Testis (tissue), 3 donors: ENCODE data around the gene ITPRID1. TPM values are rescaled to one million over a fixed set of nuclear protein-coding genes. Genes with fewer than 3 reads are reported as not detected.

ENCODE experiments used
- DNase-seq: peaks from one replicate; pipeline ENCODE4 v3.0.0-alpha.2; 2019
- H3K27ac ChIP-seq, 2 donors: fragments of 200-600 bp; sonication (generic); one replicate each; pipeline ENCODE4 v1.5.1; 2019
- H3K27me3 ChIP-seq: fragments of 200-600 bp; sonication (generic); one replicate; pipeline ENCODE4 v1.5.1; 2019
- H3K36me3 ChIP-seq: fragments of 200-600 bp; sonication (generic); one replicate; pipeline ENCODE4 v1.5.1; 2017; ENCODE audit warnings: low read depth; ENCODE audit errors: missing control alignments
- H3K4me1 ChIP-seq: fragments of 200-600 bp; sonication (generic); one replicate; pipeline ENCODE4 v1.5.1; 2019
- H3K4me3 ChIP-seq, 2 donors: fragments of 200-600 bp; sonication (generic); one replicate each; pipeline ENCODE4 v1.5.1; 2017 to 2019
- H3K9me3 ChIP-seq: fragments of 200-600 bp; sonication (generic); one replicate; pipeline ENCODE4 v1.5.1; 2017
- CTCF ChIP-seq, 3 experiments: fragments of 450-650 bp in 2 of 3; fragments of 200-600 bp in 1 of 3; sonication (generic) in 1 of 3; IDR thresholded peaks; one replicate each; pipeline ENCODE4 v1.5.1; 2016 to 2019; ENCODE audit warnings: antibody characterized with exemption in 3 of 3, mild to moderate bottlenecking in 2 of 3, moderate library complexity in 1 of 3
- POLR2A ChIP-seq: fragments of 450-650 bp; IDR thresholded peaks from one replicate; pipeline ENCODE4 v1.6.1; 2017; ENCODE audit warnings: antibody characterized with exemption, mild to moderate bottlenecking, moderate library complexity
- WGBS, 2 donors: methylation state at CpG; one replicate each; pipeline ENCODE4 v1.1.5; 2018; 5-methylcytosine and 5-hydroxymethylcytosine counted together
- intact Hi-C: fragments of 100-400 bp; cut with DNase I; formaldehyde crosslinking; loops from one replicate; pipeline ENCODE4 v1.15.1; 2023; ENCODE audit warnings: low total_unique reads
- polyA plus RNA-seq: library from polyadenylated mRNA; stranded (reverse); fragments of 350-450 nt; fragmentation: Illumina TruSeq; extraction: RNeasy Lipid Tissue Mini Kit (QIAGEN cat#74804); gene quantifications from one replicate; pipeline ENCODE4 v1.2.3, GENCODE V29; 2014; ENCODE audit warnings: low read depth, low replicate concordance; ENCODE audit not compliant: insufficient read depth
- total RNA-seq, 2 donors: library from RNA; depleted of rRNA; stranded (reverse); fragments of >200 nt; gene quantifications; one replicate each; pipeline ENCODE4 v1.2.3, GENCODE V29; 2016

The ITPRID1 gene
- total and polyA plus RNA-seq, 3 donors from 2014 or later = 1.6 to 2.3 (median 2.1) TPM

DNA sequence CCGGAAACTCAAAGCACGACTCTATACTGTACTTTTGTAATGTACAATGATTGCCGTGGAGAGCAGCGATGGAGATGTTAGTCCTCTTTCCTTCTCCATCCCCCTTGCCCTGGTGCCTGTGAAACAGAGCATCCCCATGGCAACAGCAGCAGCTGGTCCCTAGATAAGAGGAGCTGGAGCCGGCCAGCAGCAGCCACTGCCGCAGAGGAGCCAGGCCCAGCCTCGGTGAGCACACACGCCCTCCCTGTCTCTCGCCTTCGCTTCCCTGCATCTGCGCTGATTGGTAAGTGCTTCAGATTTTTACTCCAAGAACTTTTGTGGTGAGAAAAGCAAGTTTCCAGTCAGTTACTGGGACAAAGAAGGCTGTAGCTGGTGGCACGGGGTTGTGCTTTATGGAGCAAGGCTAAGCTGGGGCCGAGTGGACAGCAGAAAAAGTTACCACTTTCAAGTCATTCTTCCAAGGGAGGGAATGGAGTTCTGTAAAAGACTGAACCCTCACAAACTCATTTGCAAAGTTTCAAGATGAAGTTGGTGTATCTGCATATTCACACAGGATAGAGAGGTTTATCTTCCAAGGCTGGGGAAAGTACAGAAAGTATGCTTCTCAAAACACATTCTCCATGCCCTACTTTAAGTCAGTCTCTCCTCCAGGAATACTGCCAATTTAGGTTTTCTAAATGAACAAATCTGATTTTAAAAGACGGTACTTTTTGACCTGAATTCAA, 173.3 kb downstream of the ITPRID1 start, which contains the start of gene PPP1R17:
PPP1R17 (plus strand) TSS at position 192 of the 725 bp plus-strand sequence. CDS start 5,227 bp downstream, outside the sequence.
- peak; percentile 65 for DNase-seq
- no peaks in the 10 kb centered on the region for H3K4me1 ChIP-seq
- no peak within 1 kb of the TSS for H3K4me3 ChIP-seq
- H3K9me3 ChIP-seq = no peaks in the 10 kb centered on the region
- no peaks in the 10 kb centered on the region for H3K36me3 ChIP-seq
- intact Hi-C loops = no loop called here
- no peak within 1 kb of the TSS for H3K27ac ChIP-seq
- H3K27me3 ChIP-seq = no peaks in the 10 kb centered on the region
- 45 to 49% methylated on average over 14 of the region's 14 CpGs for WGBS, 2 donors
- no peak for TF ChIP-seq CTCF (IDR thresholded peaks at IDR 0.05)
- no peak for TF ChIP-seq POLR2A

DNA sequence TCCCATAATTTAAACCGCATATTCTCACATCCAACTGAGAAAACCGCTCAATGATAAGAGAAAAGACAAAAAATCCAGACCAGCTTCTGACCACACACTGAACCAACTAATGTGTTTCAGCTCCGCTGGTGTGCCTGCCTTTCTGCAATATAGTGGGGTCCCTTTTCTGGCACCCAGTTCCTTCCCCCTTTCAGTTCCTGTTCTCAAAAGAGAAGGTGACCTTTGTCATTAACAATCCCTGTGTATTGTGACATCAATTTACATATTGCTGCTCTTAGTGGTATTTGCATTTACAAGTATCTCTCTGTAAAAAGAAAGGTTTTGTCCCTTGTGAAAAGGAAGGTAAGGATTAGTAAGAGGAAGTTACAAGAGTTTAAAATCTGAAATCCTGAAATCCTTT, 174.5 kb downstream of the ITPRID1 start:
- Histone ChIP-seq H3K4me1 (no peaks in the 10 kb centered on the region), H3K36me3 (no peaks in the 10 kb centered on the region), H3K4me3 (no peak overlapping the region), H3K27ac (no peak overlapping the region), H3K27me3 (no peaks in the 10 kb centered on the region), H3K9me3 (no peaks in the 10 kb centered on the region)
- no peak for DNase-seq
- intact Hi-C loops = no loop called here
- 83 to 88% methylated on average over 3 of the region's 3 CpGs for WGBS, 2 donors
- no peak for TF ChIP-seq POLR2A
- no peak for TF ChIP-seq CTCF (IDR thresholded peaks at IDR 0.05)

- Histone ChIP-seq H3K4me3 (no peak overlapping the region), H3K27ac (no peak overlapping the region), H3K27me3 (no peaks in the 10 kb centered on the region), H3K36me3 (no peaks in the 10 kb centered on the region), H3K9me3 (no peaks in the 10 kb centered on the region), H3K4me1 (no peaks in the 10 kb centered on the region)
- intact Hi-C loops = no loop called here
- 55 to 59% methylated on average over 2 of the region's 2 CpGs for WGBS, 2 donors
- TF ChIP-seq CTCF (IDR thresholded peaks at IDR 0.05) (no peak), POLR2A (no peak)
- DNase-seq = no peak
Measured at GRCh38 chr7:31688996-31689395, 175.1 kb downstream of the ITPRID1 start.

- 49 to 56% methylated on average over 2 of the region's 2 CpGs for WGBS, 2 donors
- no peaks in the 10 kb centered on the region for H3K27me3 ChIP-seq
- H3K27ac ChIP-seq = no peak overlapping the region
- no peaks in the 10 kb centered on the region for H3K4me1 ChIP-seq
- no peak for DNase-seq
- TF ChIP-seq POLR2A = no peak
- TF ChIP-seq CTCF (IDR thresholded peaks at IDR 0.05) = no peak
- intact Hi-C loops = no loop called here
- no peak overlapping the region for H3K4me3 ChIP-seq
- H3K36me3 ChIP-seq = no peaks in the 10 kb centered on the region
- H3K9me3 ChIP-seq = no peaks in the 10 kb centered on the region
Measured at GRCh38 chr7:31690935-31691334, 177.0 kb downstream of the ITPRID1 start.

DNA sequence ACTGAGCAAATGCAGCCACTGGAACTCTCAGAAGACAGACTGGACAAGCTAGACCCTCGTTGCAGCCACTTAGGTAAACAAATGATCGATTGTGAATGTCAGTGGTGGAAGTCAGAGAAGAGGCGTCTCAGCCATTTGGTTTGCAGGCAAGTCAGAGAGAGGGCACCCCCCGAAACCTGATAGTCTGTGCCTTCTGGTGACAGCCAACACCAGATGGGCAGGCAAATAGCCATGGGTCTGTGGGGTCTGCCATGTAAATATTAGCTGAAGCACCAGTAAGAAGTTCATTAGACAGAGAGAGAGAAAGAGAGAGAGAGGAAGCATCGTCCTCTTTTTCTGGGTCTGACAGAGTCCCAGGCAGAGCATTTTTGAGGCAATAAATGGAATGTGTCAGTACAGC, 178.6 kb downstream of the ITPRID1 start:
- H3K27ac ChIP-seq = no peak overlapping the region
- no peaks in the 10 kb centered on the region for H3K36me3 ChIP-seq
- H3K4me1 ChIP-seq = no peaks in the 10 kb centered on the region
- no peak for TF ChIP-seq POLR2A
- TF ChIP-seq CTCF (IDR thresholded peaks at IDR 0.05) = no peak
- DNase-seq = no peak
- 45 to 56% methylated on average over 5 of the region's 5 CpGs for WGBS, 2 donors
- H3K27me3 ChIP-seq = no peaks in the 10 kb centered on the region
- no peak overlapping the region for H3K4me3 ChIP-seq
- H3K9me3 ChIP-seq = no peaks in the 10 kb centered on the region
- intact Hi-C loops = no loop called here
